Natural killer cell (primary cell): ENCODE data around the gene CTNNA3. TPM values are rescaled to one million over a fixed set of nuclear protein-coding genes. Genes with fewer than 3 reads are reported as not detected.

Experiments used
- ATAC-seq, 3 donors: fragments of 150-1000 bp in 2 of 3; fragments of 200-7000 bp in 1 of 3; cut with Tn5 transposase; 1 replicate in 1 of 3; 2 replicates in 2 of 3; pipeline ENCODE4 v1.10.0; 2021; ENCODE audit warnings: mild to moderate bottlenecking in 2 of 3, moderate library complexity in 2 of 3
- DNase-seq, 2 donors: peaks; one replicate each; pipeline versions ENCODE4 v3.0.0 to v3.0.0-alpha.2; 2013 to 2021; ENCODE audit warnings: mixed read lengths in 1 of 2
- H3K27ac ChIP-seq: one replicate; pipeline ENCODE4 v1.5.1; 2013; ENCODE audit warnings: mild to moderate bottlenecking, low read length
- H3K27me3 ChIP-seq: one replicate; pipeline ENCODE4 v1.6.1; 2013; ENCODE audit warnings: low read length; ENCODE audit not compliant: control insufficient read depth, insufficient read depth
- H3K36me3 ChIP-seq: one replicate; pipeline ENCODE4 v1.6.1; 2013; ENCODE audit warnings: low read length; ENCODE audit not compliant: control insufficient read depth, insufficient read depth
- H3K4me1 ChIP-seq: one replicate; pipeline ENCODE4 v1.6.1; 2013; ENCODE audit warnings: low read length; ENCODE audit not compliant: control insufficient read depth, insufficient read depth
- H3K4me3 ChIP-seq: one replicate; pipeline ENCODE4 v1.5.1; 2013; ENCODE audit warnings: low read length
- H3K9me3 ChIP-seq: one replicate; pipeline ENCODE4 v1.6.1; 2013; ENCODE audit warnings: low read length; ENCODE audit not compliant: control insufficient read depth, insufficient read depth
- H3K27ac Mint-ChIP-seq, 2 donors: one replicate each; pipeline ENCODE4 v1.8.0; 2022; ENCODE audit warnings: mild to moderate bottlenecking in 2 of 2, mixed read lengths in 2 of 2, moderate library complexity in 1 of 2
- H3K27me3 Mint-ChIP-seq, 2 donors: one replicate each; pipeline ENCODE4 v1.8.0; 2022; ENCODE audit warnings: low read depth in 2 of 2, mixed read lengths in 2 of 2
- H3K36me3 Mint-ChIP-seq: one replicate; pipeline ENCODE4 v1.8.0; 2022; ENCODE audit warnings: mixed read lengths
- H3K4me1 Mint-ChIP-seq, 2 donors: one replicate each; pipeline ENCODE4 v1.8.0; 2022; ENCODE audit warnings: mixed read lengths in 2 of 2
- H3K4me3 Mint-ChIP-seq: one replicate; pipeline ENCODE4 v1.8.0; 2022; ENCODE audit warnings: mild to moderate bottlenecking, moderate library complexity, mixed read lengths
- H3K9me3 Mint-ChIP-seq, 2 donors: one replicate each; pipeline ENCODE4 v1.8.0; 2022; ENCODE audit warnings: mixed read lengths in 2 of 2
- WGBS: methylation state at CpG from one replicate; pipeline ENCODE4 v1.1.7; 2013; ENCODE audit warnings: missing lambda C conversion rate; ENCODE audit not compliant: insufficient coverage; 5-methylcytosine and 5-hydroxymethylcytosine counted together
- intact Hi-C: fragments of 100-400 bp; cut with micrococcal nuclease; formaldehyde crosslinking; loops from one replicate; pipeline ENCODE4 v1.14.2; 2022
- total RNA-seq, 4 donors: library from RNA; stranded (reverse); fragments of 120-200 nt in 1 of 4; gene quantifications; one replicate each; pipeline versions ENCODE4 v1.2.3 to v1.2.4, GENCODE V29; 2013 to 2022
- TF ChIP-seq, protein P1 (sequence below): fragments of 200-600 bp; IDR thresholded peaks from one replicate; pipeline ENCODE4 v1.8.0; 2022; ENCODE audit warnings: antibody characterized with exemption

The CTNNA3 gene
- total RNA-seq, 3 donors from 2014 or later (not counting 1 experiment from before 2014, with no cell fraction given): not detected

DNA sequence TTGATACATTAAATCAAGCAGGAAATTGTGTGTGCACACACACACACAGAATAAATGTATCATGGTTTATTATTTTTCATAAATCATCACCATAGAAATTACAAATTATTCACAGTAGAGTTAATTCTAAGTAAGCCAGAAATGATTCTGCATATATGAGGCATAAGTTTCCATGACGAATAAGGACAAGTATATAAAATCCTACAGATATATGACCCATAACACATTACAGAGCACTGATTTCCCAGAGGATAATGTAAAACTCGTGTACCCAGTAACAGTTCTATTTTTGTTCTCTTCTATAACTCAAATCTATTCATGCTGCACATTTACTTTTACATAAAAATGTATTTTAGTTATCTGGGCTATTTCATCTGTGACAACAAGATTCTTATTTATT lies 600.5 kb downstream of the CTNNA3 start:
- no peak overlapping the region for H3K27ac Mint-ChIP-seq
- 75% methylated on average over 2 of the region's 2 CpGs for WGBS
- no peaks in the 10 kb centered on the region for H3K4me1 ChIP-seq
- H3K9me3 ChIP-seq: no peaks in the 10 kb centered on the region
- no peaks in the 10 kb centered on the region for H3K27me3 Mint-ChIP-seq
- intact Hi-C loops: no loop called here
- H3K27me3 ChIP-seq: no peaks in the 10 kb centered on the region
- DNase-seq (no peak), ATAC-seq (no peak)
- no peak overlapping the region for H3K4me3 Mint-ChIP-seq
- H3K4me1 Mint-ChIP-seq: no peaks in the 10 kb centered on the region
- no peak overlapping the region for H3K27ac ChIP-seq
- peaks cover 4 to 5% of the 10 kb centered on the region in 2 donors for H3K9me3 Mint-ChIP-seq
- TF ChIP-seq, protein P1, sequence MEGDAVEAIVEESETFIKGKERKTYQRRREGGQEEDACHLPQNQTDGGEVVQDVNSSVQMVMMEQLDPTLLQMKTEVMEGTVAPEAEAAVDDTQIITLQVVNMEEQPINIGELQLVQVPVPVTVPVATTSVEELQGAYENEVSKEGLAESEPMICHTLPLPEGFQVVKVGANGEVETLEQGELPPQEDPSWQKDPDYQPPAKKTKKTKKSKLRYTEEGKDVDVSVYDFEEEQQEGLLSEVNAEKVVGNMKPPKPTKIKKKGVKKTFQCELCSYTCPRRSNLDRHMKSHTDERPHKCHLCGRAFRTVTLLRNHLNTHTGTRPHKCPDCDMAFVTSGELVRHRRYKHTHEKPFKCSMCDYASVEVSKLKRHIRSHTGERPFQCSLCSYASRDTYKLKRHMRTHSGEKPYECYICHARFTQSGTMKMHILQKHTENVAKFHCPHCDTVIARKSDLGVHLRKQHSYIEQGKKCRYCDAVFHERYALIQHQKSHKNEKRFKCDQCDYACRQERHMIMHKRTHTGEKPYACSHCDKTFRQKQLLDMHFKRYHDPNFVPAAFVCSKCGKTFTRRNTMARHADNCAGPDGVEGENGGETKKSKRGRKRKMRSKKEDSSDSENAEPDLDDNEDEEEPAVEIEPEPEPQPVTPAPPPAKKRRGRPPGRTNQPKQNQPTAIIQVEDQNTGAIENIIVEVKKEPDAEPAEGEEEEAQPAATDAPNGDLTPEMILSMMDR: no peak
- H3K4me3 ChIP-seq: no peak overlapping the region
- H3K36me3 Mint-ChIP-seq: no peaks in the 10 kb centered on the region
- no peaks in the 10 kb centered on the region for H3K36me3 ChIP-seq

DNA sequence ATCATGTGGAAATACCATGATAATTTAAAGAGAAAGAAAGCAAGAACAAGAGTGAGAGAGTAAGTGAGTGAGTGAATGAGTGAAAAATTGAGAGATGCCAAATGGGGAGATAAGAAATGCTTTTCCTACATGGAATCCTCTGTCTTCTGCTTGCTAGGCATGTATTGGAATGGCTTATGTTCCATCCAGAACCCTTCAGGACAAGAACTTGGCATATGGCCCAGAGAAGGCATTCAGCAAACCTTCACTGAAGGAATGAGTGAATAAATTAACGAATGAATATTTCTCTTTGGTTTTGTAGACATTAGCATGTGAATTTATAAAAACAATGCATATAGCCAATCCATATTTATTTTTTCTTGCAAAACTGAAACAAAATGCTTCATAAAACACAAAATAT lies 608.0 kb downstream of the CTNNA3 start:
- peaks cover 3 to 5% of the 10 kb centered on the region in 2 donors for H3K9me3 Mint-ChIP-seq
- TF ChIP-seq, protein P1: no peak
- H3K27ac ChIP-seq: no peak overlapping the region
- H3K36me3 Mint-ChIP-seq: no peaks in the 10 kb centered on the region
- DNase-seq (no peak), ATAC-seq (no peak)
- H3K27me3 ChIP-seq: no peaks in the 10 kb centered on the region
- H3K4me3 Mint-ChIP-seq: no peak overlapping the region
- intact Hi-C loops: no loop called here
- no peaks in the 10 kb centered on the region for H3K36me3 ChIP-seq
- no peaks in the 10 kb centered on the region for H3K9me3 ChIP-seq
- H3K27ac Mint-ChIP-seq: no peak overlapping the region
- no peaks in the 10 kb centered on the region for H3K4me1 ChIP-seq
- H3K4me3 ChIP-seq: no peak overlapping the region
- no peaks in the 10 kb centered on the region for H3K4me1 Mint-ChIP-seq
- no peaks in the 10 kb centered on the region for H3K27me3 Mint-ChIP-seq
- no CpG with 5 or more reads among the region's 1 CpG for WGBS

DNA sequence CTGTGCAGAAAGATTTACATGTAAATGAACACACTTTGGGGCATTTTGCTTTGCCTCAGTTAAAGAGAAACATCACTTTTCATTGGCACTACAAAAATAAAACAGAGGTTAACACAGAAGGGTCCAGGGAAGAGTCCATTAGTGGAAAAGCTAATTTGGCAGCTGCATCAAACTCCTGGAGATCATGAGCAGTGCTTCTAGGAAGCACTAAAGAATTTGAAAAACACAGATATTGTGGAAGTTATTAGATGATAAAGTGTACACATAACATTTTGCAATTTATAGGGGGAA lies 608.9 kb downstream of the CTNNA3 start:
- H3K4me1 Mint-ChIP-seq: no peaks in the 10 kb centered on the region
- ATAC-seq (no peak), DNase-seq (no peak)
- no peak overlapping the region for H3K4me3 Mint-ChIP-seq
- Histone ChIP-seq H3K4me1 (no peaks in the 10 kb centered on the region), H3K27ac (no peak overlapping the region), H3K27me3 (no peaks in the 10 kb centered on the region), H3K9me3 (no peaks in the 10 kb centered on the region), H3K4me3 (no peak overlapping the region), H3K36me3 (no peaks in the 10 kb centered on the region)
- intact Hi-C loops: no loop called here
- no peaks in the 10 kb centered on the region for H3K27me3 Mint-ChIP-seq
- no peak overlapping the region for H3K27ac Mint-ChIP-seq
- no peaks in the 10 kb centered on the region for H3K36me3 Mint-ChIP-seq
- H3K9me3 Mint-ChIP-seq: peaks cover 3 to 5% of the 10 kb centered on the region in 2 donors
- TF ChIP-seq, protein P1: no peak

DNA sequence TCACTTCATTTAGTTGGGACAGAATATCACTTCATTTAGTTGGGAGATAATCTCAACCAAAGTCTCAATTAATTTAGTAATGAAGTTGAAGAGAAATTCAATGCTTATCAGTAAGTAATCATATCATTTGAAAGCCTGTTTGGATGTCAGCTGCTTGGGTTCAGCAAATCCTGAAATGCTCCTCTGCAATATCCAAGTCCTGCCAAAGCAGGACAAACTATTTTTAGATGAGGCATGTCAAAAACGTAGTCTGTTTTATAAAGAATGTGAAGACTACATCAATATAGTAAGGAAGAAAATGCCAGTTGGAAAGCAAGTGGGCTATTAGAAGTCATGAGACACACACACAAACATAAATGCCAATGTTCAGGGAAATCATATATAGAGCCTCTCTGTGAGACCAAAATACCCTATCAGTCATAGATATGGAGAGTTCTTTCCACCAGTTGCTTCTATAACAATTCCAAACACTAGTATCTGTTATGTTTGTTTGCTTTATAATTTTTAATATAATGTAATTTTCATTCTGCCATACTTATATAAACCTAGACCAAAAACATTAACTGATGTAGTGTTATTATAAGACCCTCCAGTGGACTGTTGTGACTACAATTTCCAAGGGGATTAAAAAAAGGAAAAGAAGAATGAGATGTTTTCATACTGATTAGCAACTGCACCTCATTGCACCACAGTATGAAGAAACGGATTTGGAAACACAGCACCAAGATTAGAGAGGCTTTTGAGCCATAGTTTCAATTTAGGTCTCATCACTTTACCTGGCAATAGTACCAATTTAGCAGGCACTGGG lies 609.5 kb downstream of the CTNNA3 start:
- ATAC-seq: no peak
- no peaks in the 10 kb centered on the region for H3K4me1 ChIP-seq
- no peaks in the 10 kb centered on the region for H3K27me3 ChIP-seq
- no peaks in the 10 kb centered on the region for H3K36me3 Mint-ChIP-seq
- no peak for DNase-seq
- intact Hi-C loops: no loop called here
- H3K4me3 Mint-ChIP-seq: no peak overlapping the region
- H3K9me3 Mint-ChIP-seq: peaks cover 4% of the 10 kb centered on the region in 2 donors
- H3K36me3 ChIP-seq: no peaks in the 10 kb centered on the region
- WGBS: 57% methylated on average over 1 of the region's 2 CpGs
- TF ChIP-seq, protein P1: no peak
- no peak overlapping the region for H3K27ac Mint-ChIP-seq
- H3K4me3 ChIP-seq: no peak overlapping the region
- H3K4me1 Mint-ChIP-seq: no peaks in the 10 kb centered on the region
- H3K27me3 Mint-ChIP-seq: no peaks in the 10 kb centered on the region
- no peaks in the 10 kb centered on the region for H3K9me3 ChIP-seq
- no peak overlapping the region for H3K27ac ChIP-seq
